NB4 (cell line): Measurements from ENCODE around the gene POLR1B.

ENCODE experiments used
- DNase-seq: peaks from one replicate; pipeline ENCODE4 v3.0.0; 2010; ENCODE audit warnings: low read depth
- H3K4me3 ChIP-seq: one replicate; pipeline ENCODE4 v1.5.1; 2011; ENCODE audit warnings: mild to moderate bottlenecking, low read depth, low read length, moderate library complexity
- MAX ChIP-seq: IDR thresholded peaks from 2 replicates; pipeline ENCODE4 v1.6.1; 2011; ENCODE audit warnings: low read depth, low read length
- MYC ChIP-seq: IDR thresholded peaks from 2 replicates; pipeline ENCODE4 v1.6.1; 2011; ENCODE audit warnings: low read depth, low read length
- POLR2A ChIP-seq: IDR thresholded peaks from 2 replicates; pipeline ENCODE4 v1.6.1; 2011; ENCODE audit warnings: mild to moderate bottlenecking; ENCODE audit not compliant: insufficient read length; ENCODE audit errors: extremely low read depth
- TF ChIP-seq, protein P1 (sequence below): IDR thresholded peaks from one replicate; pipeline ENCODE4 v1.5.1; 2012; ENCODE audit warnings: low read depth, low read length

Gene POLR1B

GRCh38 chr2:112602917-112603316 is 60.7 kb downstream of the POLR1B start:
- no peak overlapping the region for H3K4me3 ChIP-seq
- no peak for DNase-seq
- TF ChIP-seq MYC (no peak), MAX (no peak), POLR2A (no peak)
- TF ChIP-seq, protein P1, sequence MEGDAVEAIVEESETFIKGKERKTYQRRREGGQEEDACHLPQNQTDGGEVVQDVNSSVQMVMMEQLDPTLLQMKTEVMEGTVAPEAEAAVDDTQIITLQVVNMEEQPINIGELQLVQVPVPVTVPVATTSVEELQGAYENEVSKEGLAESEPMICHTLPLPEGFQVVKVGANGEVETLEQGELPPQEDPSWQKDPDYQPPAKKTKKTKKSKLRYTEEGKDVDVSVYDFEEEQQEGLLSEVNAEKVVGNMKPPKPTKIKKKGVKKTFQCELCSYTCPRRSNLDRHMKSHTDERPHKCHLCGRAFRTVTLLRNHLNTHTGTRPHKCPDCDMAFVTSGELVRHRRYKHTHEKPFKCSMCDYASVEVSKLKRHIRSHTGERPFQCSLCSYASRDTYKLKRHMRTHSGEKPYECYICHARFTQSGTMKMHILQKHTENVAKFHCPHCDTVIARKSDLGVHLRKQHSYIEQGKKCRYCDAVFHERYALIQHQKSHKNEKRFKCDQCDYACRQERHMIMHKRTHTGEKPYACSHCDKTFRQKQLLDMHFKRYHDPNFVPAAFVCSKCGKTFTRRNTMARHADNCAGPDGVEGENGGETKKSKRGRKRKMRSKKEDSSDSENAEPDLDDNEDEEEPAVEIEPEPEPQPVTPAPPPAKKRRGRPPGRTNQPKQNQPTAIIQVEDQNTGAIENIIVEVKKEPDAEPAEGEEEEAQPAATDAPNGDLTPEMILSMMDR = no peak

GRCh38 chr2:112603731-112604130 is 61.5 kb downstream of the POLR1B start:
- DNase-seq = no peak
- H3K4me3 ChIP-seq = no peak overlapping the region
- TF ChIP-seq POLR2A = no peak
- no peak for TF ChIP-seq MAX
- TF ChIP-seq, protein P1 = no peak
- TF ChIP-seq MYC = no peak

- TF ChIP-seq MYC (no peak), MAX (no peak), POLR2A (no peak)
- TF ChIP-seq, protein P1 = no peak
- no peak for DNase-seq
- H3K4me3 ChIP-seq = no peak overlapping the region
Observed at GRCh38 chr2:112604952-112605351, 62.7 kb downstream of the POLR1B start.

- no peak for DNase-seq
- TF ChIP-seq MAX = no peak
- TF ChIP-seq, protein P1 = no peak
- no peak for TF ChIP-seq MYC
- no peak for TF ChIP-seq POLR2A
- H3K4me3 ChIP-seq = no peak overlapping the region
Observed at GRCh38 chr2:112605926-112606325, 63.7 kb downstream of the POLR1B start.

- no peak for DNase-seq
- TF ChIP-seq, protein P1 = no peak
- TF ChIP-seq POLR2A (no peak), MAX (no peak), MYC (no peak)
- H3K4me3 ChIP-seq = no peak overlapping the region
Observed at GRCh38 chr2:112606547-112606946, 64.3 kb downstream of the POLR1B start.
